ENCODE data around the gene MARCO. TPM values are rescaled to one million over a fixed set of nuclear protein-coding genes. Genes with fewer than 3 reads are reported as not detected.

Gene MARCO
- total and polyA plus RNA-seq, 2 experiments from 2014 or later: not detected

DNA sequence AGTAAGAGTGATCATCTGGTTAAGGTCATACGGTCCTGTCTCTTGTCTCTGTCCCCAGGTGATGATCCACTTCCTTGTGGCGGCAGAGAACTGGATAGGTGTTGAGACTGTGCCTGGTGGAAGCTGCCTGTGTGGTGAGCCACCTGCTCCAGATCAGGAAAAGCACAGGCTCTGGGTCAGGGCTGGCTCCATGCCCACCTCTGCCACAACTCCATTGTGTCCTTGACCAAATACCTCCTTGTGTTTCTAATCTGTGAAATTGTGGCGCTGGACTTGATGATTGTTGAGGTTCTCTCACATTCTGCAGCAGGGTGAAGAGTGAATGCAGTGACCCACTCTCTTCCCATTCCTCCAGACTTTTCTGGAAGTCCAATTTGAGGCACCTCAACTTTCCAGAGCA, 48.9 kb upstream of the MARCO start:
- TF ChIP-seq CREB1 (CRISPR knock-in tag; IDR thresholded peaks at IDR 0.05; ENCODE audit: low read depth) (no peak), ZNF331 (CRISPR knock-in tag; IDR thresholded peaks at IDR 0.05; ENCODE audit: low read depth) (no peak), JUNB (IDR thresholded peaks at IDR 0.05; ENCODE audit: unreplicated experiment) (no peak), NANOG (IDR thresholded peaks at IDR 0.05; ENCODE audit: borderline replicate concordance) (no peak), EZH2 (IDR thresholded peaks at IDR 0.05; ENCODE audit: low read depth, unreplicated experiment) (no peak), STAT1 (IDR thresholded peaks at IDR 0.05; ENCODE audit: unreplicated experiment) (no peak), EZH2phosphoT487 (IDR thresholded peaks at IDR 0.05; ENCODE audit: unreplicated experiment) (no peak), POLR2AphosphoS5 (IDR thresholded peaks at IDR 0.05; ENCODE audit: low read depth) (no peak)
- TF ChIP-seq, protein P1, sequence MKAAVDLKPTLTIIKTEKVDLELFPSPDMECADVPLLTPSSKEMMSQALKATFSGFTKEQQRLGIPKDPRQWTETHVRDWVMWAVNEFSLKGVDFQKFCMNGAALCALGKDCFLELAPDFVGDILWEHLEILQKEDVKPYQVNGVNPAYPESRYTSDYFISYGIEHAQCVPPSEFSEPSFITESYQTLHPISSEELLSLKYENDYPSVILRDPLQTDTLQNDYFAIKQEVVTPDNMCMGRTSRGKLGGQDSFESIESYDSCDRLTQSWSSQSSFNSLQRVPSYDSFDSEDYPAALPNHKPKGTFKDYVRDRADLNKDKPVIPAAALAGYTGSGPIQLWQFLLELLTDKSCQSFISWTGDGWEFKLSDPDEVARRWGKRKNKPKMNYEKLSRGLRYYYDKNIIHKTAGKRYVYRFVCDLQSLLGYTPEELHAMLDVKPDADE (IDR thresholded peaks at IDR 0.05): no peak
- TF ChIP-seq, protein P2, sequence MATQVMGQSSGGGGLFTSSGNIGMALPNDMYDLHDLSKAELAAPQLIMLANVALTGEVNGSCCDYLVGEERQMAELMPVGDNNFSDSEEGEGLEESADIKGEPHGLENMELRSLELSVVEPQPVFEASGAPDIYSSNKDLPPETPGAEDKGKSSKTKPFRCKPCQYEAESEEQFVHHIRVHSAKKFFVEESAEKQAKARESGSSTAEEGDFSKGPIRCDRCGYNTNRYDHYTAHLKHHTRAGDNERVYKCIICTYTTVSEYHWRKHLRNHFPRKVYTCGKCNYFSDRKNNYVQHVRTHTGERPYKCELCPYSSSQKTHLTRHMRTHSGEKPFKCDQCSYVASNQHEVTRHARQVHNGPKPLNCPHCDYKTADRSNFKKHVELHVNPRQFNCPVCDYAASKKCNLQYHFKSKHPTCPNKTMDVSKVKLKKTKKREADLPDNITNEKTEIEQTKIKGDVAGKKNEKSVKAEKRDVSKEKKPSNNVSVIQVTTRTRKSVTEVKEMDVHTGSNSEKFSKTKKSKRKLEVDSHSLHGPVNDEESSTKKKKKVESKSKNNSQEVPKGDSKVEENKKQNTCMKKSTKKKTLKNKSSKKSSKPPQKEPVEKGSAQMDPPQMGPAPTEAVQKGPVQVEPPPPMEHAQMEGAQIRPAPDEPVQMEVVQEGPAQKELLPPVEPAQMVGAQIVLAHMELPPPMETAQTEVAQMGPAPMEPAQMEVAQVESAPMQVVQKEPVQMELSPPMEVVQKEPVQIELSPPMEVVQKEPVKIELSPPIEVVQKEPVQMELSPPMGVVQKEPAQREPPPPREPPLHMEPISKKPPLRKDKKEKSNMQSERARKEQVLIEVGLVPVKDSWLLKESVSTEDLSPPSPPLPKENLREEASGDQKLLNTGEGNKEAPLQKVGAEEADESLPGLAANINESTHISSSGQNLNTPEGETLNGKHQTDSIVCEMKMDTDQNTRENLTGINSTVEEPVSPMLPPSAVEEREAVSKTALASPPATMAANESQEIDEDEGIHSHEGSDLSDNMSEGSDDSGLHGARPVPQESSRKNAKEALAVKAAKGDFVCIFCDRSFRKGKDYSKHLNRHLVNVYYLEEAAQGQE (IDR thresholded peaks at IDR 0.05; ENCODE audit: unreplicated experiment): no peak
- TF ChIP-seq, protein P3, sequence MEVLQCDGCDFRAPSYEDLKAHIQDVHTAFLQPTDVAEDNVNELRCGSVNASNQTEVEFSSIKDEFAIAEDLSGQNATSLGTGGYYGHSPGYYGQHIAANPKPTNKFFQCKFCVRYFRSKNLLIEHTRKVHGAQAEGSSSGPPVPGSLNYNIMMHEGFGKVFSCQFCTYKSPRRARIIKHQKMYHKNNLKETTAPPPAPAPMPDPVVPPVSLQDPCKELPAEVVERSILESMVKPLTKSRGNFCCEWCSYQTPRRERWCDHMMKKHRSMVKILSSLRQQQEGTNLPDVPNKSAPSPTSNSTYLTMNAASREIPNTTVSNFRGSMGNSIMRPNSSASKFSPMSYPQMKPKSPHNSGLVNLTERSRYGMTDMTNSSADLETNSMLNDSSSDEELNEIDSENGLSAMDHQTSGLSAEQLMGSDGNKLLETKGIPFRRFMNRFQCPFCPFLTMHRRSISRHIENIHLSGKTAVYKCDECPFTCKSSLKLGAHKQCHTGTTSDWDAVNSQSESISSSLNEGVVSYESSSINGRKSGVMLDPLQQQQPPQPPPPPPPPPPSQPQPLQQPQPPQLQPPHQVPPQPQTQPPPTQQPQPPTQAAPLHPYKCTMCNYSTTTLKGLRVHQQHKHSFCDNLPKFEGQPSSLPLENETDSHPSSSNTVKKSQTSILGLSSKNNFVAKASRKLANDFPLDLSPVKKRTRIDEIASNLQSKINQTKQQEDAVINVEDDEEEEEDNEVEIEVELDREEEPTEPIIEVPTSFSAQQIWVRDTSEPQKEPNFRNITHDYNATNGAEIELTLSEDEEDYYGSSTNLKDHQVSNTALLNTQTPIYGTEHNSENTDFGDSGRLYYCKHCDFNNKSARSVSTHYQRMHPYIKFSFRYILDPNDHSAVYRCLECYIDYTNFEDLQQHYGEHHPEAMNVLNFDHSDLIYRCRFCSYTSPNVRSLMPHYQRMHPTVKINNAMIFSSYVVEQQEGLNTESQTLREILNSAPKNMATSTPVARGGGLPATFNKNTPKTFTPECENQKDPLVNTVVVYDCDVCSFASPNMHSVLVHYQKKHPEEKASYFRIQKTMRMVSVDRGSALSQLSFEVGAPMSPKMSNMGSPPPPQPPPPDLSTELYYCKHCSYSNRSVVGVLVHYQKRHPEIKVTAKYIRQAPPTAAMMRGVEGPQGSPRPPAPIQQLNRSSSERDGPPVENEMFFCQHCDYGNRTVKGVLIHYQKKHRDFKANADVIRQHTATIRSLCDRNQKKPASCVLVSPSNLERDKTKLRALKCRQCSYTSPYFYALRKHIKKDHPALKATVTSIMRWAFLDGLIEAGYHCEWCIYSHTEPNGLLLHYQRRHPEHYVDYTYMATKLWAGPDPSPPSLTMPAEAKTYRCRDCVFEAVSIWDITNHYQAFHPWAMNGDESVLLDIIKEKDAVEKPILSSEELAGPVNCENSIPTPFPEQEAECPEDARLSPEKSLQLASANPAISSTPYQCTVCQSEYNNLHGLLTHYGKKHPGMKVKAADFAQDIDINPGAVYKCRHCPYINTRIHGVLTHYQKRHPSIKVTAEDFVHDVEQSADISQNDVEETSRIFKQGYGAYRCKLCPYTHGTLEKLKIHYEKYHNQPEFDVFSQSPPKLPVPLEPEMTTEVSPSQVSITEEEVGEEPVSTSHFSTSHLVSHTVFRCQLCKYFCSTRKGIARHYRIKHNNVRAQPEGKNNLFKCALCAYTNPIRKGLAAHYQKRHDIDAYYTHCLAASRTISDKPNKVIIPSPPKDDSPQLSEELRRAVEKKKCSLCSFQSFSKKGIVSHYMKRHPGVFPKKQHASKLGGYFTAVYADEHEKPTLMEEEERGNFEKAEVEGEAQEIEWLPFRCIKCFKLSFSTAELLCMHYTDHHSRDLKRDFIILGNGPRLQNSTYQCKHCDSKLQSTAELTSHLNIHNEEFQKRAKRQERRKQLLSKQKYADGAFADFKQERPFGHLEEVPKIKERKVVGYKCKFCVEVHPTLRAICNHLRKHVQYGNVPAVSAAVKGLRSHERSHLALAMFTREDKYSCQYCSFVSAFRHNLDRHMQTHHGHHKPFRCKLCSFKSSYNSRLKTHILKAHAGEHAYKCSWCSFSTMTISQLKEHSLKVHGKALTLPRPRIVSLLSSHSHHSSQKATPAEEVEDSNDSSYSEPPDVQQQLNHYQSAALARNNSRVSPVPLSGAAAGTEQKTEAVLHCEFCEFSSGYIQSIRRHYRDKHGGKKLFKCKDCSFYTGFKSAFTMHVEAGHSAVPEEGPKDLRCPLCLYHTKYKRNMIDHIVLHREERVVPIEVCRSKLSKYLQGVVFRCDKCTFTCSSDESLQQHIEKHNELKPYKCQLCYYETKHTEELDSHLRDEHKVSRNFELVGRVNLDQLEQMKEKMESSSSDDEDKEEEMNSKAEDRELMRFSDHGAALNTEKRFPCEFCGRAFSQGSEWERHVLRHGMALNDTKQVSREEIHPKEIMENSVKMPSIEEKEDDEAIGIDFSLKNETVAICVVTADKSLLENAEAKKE (CRISPR knock-in tag; IDR thresholded peaks at IDR 0.05): no peak
- TF ChIP-seq, protein P4, sequence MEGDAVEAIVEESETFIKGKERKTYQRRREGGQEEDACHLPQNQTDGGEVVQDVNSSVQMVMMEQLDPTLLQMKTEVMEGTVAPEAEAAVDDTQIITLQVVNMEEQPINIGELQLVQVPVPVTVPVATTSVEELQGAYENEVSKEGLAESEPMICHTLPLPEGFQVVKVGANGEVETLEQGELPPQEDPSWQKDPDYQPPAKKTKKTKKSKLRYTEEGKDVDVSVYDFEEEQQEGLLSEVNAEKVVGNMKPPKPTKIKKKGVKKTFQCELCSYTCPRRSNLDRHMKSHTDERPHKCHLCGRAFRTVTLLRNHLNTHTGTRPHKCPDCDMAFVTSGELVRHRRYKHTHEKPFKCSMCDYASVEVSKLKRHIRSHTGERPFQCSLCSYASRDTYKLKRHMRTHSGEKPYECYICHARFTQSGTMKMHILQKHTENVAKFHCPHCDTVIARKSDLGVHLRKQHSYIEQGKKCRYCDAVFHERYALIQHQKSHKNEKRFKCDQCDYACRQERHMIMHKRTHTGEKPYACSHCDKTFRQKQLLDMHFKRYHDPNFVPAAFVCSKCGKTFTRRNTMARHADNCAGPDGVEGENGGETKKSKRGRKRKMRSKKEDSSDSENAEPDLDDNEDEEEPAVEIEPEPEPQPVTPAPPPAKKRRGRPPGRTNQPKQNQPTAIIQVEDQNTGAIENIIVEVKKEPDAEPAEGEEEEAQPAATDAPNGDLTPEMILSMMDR (conservative IDR thresholded peaks at IDR 0.05; ENCODE audit: low read depth in 2 of 2): no peak
- Histone ChIP-seq H3K27ac (ENCODE audit: low read depth) (no peak overlapping the region), H3K9me2 (ENCODE audit: insufficient read depth) (no peaks in the 10 kb centered on the region), H3K4me1 (ENCODE audit: insufficient read depth) (no peaks in the 10 kb centered on the region), H3K4me2 (no peak overlapping the region), H3K36me3 (ENCODE audit: insufficient read depth) (no peaks in the 10 kb centered on the region), H3K27me3 (ENCODE audit: insufficient read depth) (no peaks in the 10 kb centered on the region), H4K20me1 (replicated peaks; ENCODE audit: insufficient read depth) (no peaks in the 10 kb centered on the region), H3F3A (replicated peaks; ENCODE audit: low read depth) (no peaks in the 10 kb centered on the region), H3K4me3 (no peak overlapping the region), H2AFZ (no peak overlapping the region), H3K79me2 (replicated peaks; ENCODE audit: insufficient read depth) (no peaks in the 10 kb centered on the region)
- no peak for ATAC-seq
- peaks cover 20% of the 10 kb centered on the region; the same call in 2 of the 3 replicates for H3K9me3 Mint-ChIP-seq
- H3K4me3 Mint-ChIP-seq: no peak overlapping the region
- H3K36me3 Mint-ChIP-seq (ENCODE audit: low read depth): no peaks in the 10 kb centered on the region
- no peak for DNase-seq (ENCODE audit: low spot score)
- H3K4me1 Mint-ChIP-seq: no peaks in the 10 kb centered on the region
- no peak overlapping the region for H3K27ac Mint-ChIP-seq
- H3K27me3 Mint-ChIP-seq (ENCODE audit: insufficient read depth, low read depth, poor library complexity): no peaks in the 10 kb centered on the region
